Right atrium auricular region (tissue), 2 donors: Measurements from ENCODE around the gene FHIT. TPM values are rescaled to one million over a fixed set of nuclear protein-coding genes. Genes with fewer than 3 reads are reported as not detected.

Experiments used
- DNase-seq: peaks from one replicate; pipeline ENCODE4 v3.0.0-alpha.2; 2019; ENCODE audit warnings: low spot score
- H3K27ac ChIP-seq, 2 donors: fragments of 200-600 bp; sonication (generic); 1 replicate in 1 of 2; 2 replicates in 1 of 2; pipeline ENCODE4 v1.5.1; 2016 to 2019
- H3K27me3 ChIP-seq, 2 donors: fragments of 200-600 bp; sonication (generic); one replicate each; pipeline versions ENCODE4 v1.5.1 to v1.6.0; 2017 to 2019
- H3K36me3 ChIP-seq: fragments of 200-600 bp; sonication (generic); one replicate; pipeline ENCODE4 v1.5.1; 2016
- H3K4me1 ChIP-seq, 2 donors: fragments of 200-600 bp; sonication (generic); one replicate each; pipeline versions ENCODE4 v1.5.1 to v1.6.0; 2017 to 2019
- H3K4me3 ChIP-seq, 2 donors: fragments of 200-600 bp; sonication (generic); 1 replicate in 1 of 2; 2 replicates in 1 of 2; pipeline ENCODE4 v1.5.1; 2017 to 2019; ENCODE audit warnings: mild to moderate bottlenecking in 1 of 2, moderate library complexity in 1 of 2
- H3K9me3 ChIP-seq, 2 donors: fragments of 200-600 bp; sonication (generic); one replicate each; pipeline ENCODE4 v1.5.1; 2019
- total RNA-seq, 2 donors: library from RNA; depleted of rRNA; stranded (reverse); fragments of >200 nt; gene quantifications; one replicate each; pipeline ENCODE4 v1.1.0, GENCODE V29; 2016
- TF ChIP-seq, protein P1 (sequence below), 2 donors: fragments of 200-600 bp; sonication (generic); IDR thresholded peaks; one replicate each; pipeline ENCODE4 v1.5.1; 2019; ENCODE audit warnings: antibody characterized with exemption in 2 of 2

The FHIT gene
- total RNA-seq, 2 donors from 2014 or later: 10.4 to 11.0 TPM

DNA sequence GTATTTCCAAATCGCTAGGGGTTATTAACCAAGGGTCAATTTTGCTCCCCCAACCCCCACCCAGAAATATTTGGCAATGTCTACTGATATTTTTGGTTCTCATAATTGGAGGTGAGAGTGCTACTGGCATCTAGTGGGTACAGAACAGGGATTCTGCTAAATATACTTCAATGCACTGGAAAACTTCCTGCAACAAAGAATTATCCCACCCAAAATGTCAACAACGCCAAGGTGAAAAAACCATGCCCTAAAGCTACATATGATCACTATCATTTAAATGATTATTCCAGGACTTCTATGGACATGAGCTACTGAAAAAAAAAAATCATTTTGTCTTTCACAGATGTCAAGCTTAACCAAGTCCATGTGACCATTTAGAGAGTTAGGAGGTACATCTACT, 867.9 kb downstream of the FHIT start:
- TF ChIP-seq, protein P1, sequence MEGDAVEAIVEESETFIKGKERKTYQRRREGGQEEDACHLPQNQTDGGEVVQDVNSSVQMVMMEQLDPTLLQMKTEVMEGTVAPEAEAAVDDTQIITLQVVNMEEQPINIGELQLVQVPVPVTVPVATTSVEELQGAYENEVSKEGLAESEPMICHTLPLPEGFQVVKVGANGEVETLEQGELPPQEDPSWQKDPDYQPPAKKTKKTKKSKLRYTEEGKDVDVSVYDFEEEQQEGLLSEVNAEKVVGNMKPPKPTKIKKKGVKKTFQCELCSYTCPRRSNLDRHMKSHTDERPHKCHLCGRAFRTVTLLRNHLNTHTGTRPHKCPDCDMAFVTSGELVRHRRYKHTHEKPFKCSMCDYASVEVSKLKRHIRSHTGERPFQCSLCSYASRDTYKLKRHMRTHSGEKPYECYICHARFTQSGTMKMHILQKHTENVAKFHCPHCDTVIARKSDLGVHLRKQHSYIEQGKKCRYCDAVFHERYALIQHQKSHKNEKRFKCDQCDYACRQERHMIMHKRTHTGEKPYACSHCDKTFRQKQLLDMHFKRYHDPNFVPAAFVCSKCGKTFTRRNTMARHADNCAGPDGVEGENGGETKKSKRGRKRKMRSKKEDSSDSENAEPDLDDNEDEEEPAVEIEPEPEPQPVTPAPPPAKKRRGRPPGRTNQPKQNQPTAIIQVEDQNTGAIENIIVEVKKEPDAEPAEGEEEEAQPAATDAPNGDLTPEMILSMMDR (IDR thresholded peaks at IDR 0.05): no peak
- no peaks in the 10 kb centered on the region for H3K27me3 ChIP-seq
- H3K4me1 ChIP-seq: no peaks in the 10 kb centered on the region
- no peak overlapping the region for H3K27ac ChIP-seq
- H3K9me3 ChIP-seq: no peaks in the 10 kb centered on the region
- no peak for DNase-seq
- no peaks in the 10 kb centered on the region for H3K36me3 ChIP-seq
- H3K4me3 ChIP-seq: no peak overlapping the region

DNA sequence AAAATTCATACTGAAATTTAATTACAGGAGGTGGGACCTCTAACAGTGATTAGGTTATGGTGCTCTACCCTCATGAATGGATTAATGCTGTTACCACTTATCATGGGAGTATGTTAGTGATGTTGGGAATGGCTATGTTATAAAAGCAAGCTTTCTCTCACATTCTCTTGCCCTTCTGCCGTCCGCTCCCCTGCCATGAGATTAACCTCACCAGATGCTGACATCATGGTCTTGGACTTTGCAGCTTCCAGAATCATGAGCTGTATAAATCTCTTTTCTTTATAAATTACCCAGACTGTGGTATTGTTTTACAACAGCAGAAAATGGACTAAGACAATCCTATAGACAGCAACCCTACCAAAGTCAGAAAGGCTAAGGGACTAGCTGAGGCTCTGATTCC, 884.8 kb downstream of the FHIT start:
- Histone ChIP-seq H3K36me3 (no peaks in the 10 kb centered on the region), H3K27ac (no peak overlapping the region)
- no peak for DNase-seq

DNA sequence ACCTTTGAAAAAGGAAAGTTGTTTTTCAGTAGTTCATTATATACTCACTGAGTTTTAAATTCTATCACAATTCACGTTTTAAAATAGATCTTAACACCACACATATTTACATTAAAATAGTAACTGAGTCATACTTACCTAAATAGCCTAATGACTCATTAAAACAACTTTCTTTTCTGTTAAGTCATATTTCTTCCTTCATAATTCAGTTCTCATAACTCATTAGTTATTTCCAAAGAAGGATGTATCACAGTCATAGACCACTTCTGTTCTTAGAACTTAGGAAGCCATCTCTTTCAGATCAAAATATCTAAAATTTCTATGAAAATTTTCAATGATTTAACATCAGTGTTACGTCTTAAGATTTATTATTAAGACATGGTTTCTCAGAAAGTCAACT, 885.9 kb downstream of the FHIT start:
- no peak overlapping the region for H3K27ac ChIP-seq
- TF ChIP-seq, protein P1 (IDR thresholded peaks at IDR 0.05): no peak

More for the DNA sequence above, 884.8 kb downstream of the FHIT start:
- Histone ChIP-seq H3K4me3 (no peak overlapping the region), H3K9me3 (peaks cover 0 to 4% of the 10 kb centered on the region in 2 donors), H3K4me1 (no peaks in the 10 kb centered on the region), H3K27me3 (no peaks in the 10 kb centered on the region)
- TF ChIP-seq, protein P1 (IDR thresholded peaks at IDR 0.05): no peak

DNA sequence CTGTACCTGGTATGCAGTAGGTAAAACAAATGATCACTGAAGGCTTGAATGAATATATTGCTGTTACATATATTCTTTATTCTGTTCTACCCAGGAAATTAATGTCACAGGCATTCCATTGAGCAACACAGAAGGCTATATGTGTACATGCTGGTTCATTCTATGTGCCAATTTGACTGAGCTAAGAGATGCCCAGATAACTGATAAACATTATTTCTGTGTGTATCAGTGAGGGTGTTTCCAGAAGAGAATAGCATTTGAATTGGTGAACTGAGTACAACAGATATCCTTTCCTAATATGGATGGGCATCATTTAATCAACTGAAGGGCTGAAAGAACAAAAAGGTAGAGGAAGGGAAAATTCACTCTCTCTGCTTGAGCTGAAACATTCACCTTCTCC, 886.8 kb downstream of the FHIT start:
- DNase-seq: no peak
- no peak overlapping the region for H3K27ac ChIP-seq
- no peaks in the 10 kb centered on the region for H3K36me3 ChIP-seq

More for the DNA sequence above, 885.9 kb downstream of the FHIT start:
- Histone ChIP-seq H3K27me3 (no peaks in the 10 kb centered on the region), H3K4me1 (no peaks in the 10 kb centered on the region), H3K9me3 (peaks cover 0 to 4% of the 10 kb centered on the region in 2 donors), H3K36me3 (no peaks in the 10 kb centered on the region), H3K4me3 (no peak overlapping the region)
- no peak for DNase-seq

DNA sequence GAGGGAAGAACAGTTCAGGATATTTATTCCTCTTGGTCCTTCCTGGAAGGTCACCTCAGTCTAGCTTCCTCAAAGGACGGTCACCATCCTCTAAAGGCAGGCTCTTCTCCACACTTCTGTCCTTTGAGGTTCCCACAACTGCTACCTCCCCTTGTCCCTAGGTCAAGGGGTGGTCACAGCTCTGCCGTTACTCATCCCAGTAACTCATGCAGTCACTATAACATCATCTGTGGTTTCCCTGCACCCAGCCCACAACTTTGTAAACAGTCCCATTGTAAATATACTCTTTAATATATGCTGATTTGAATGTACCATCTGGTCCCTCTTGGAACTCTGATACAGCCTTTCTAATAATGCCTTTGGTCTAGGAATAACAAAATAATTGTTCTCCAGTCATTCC, 887.4 kb downstream of the FHIT start:
- no peaks in the 10 kb centered on the region for H3K9me3 ChIP-seq
- no peak overlapping the region for H3K4me3 ChIP-seq
- H3K27ac ChIP-seq: no peak overlapping the region
- H3K4me1 ChIP-seq: no peaks in the 10 kb centered on the region
- no peak for DNase-seq
- H3K36me3 ChIP-seq: no peaks in the 10 kb centered on the region
- TF ChIP-seq, protein P1 (IDR thresholded peaks at IDR 0.05): no peak
- no peaks in the 10 kb centered on the region for H3K27me3 ChIP-seq

More for the DNA sequence above, 886.8 kb downstream of the FHIT start:
- Histone ChIP-seq H3K9me3 (peaks cover 0 to 4% of the 10 kb centered on the region in 2 donors), H3K27me3 (no peaks in the 10 kb centered on the region), H3K4me1 (no peaks in the 10 kb centered on the region), H3K4me3 (no peak overlapping the region)
- TF ChIP-seq, protein P1 (IDR thresholded peaks at IDR 0.05): no peak

DNA sequence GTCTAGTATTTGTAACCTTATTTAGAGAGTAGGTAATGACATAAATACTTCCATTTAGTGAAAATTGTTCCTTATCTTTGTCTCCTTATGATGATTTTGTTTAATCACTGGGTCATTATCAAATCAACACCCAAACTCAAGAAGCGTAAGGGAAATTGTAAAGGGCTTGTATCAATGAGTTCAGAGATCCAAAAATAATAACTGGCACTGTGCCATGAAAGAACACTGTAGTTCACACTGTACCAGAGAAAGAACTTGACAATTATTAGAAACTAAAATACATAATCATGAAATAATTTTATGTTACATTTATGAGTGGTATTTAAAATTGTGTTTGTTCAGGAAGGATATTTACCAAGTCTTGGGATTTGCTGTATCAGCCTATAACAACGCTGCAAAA, 895.4 kb downstream of the FHIT start:
- H3K36me3 ChIP-seq: no peaks in the 10 kb centered on the region
- H3K4me1 ChIP-seq: no peaks in the 10 kb centered on the region
- no peak overlapping the region for H3K4me3 ChIP-seq
- H3K27me3 ChIP-seq: no peaks in the 10 kb centered on the region
- no peaks in the 10 kb centered on the region for H3K9me3 ChIP-seq
- no peak overlapping the region for H3K27ac ChIP-seq
- DNase-seq: no peak
- TF ChIP-seq, protein P1 (IDR thresholded peaks at IDR 0.05): no peak
